NAMALWA (cell line): ENCODE data around the gene SRSF2.
"Not testable (repeated sequence)": the region's sequence is repeated elsewhere in the genome, so short reads cannot be mapped to it uniquely, and the experiment has no call there.

Experiments used
- DNase-seq: peaks from one replicate; pipeline ENCODE4 v3.0.0-alpha.2; 2015; ENCODE audit warnings: low spot score

SRSF2 gene

GRCh38 chr17:76720941-76721340 lies 16.2 kb downstream of the SRSF2 start:
- DNase-seq: no peak

- no peak for DNase-seq
These were observed 16.9 kb downstream of the SRSF2 start for GRCh38 chr17:76720211-76720610.

GRCh38 chr17:76718516-76718915 lies 18.6 kb downstream of the SRSF2 start:
- DNase-seq: no peak

GRCh38 chr17:76716839-76717215 lies 20.3 kb downstream of the SRSF2 start:
- DNase-seq: no peak

- DNase-seq: no peak
These were observed 20.8 kb downstream of the SRSF2 start for GRCh38 chr17:76716146-76716838.

- DNase-seq: no peak
These were observed 21.7 kb downstream of the SRSF2 start for GRCh38 chr17:76715496-76715830.

- peak; percentile 77 for DNase-seq
These were observed 22.2 kb downstream of the SRSF2 start for GRCh38 chr17:76714822-76715495.

- DNase-seq: no peak
These were observed 22.8 kb downstream of the SRSF2 start for GRCh38 chr17:76714336-76714735.

- DNase-seq: no peak
These were observed 23.4 kb downstream of the SRSF2 start for GRCh38 chr17:76713765-76714164.

GRCh38 chr17:76712321-76712720 lies 24.8 kb downstream of the SRSF2 start:
- not testable (repeated sequence) for DNase-seq

- peak; percentile 43 for DNase-seq
These were observed 26.1 kb downstream of the SRSF2 start, which contains the start of gene MXRA7 for GRCh38 chr17:76710863-76711611. MXRA7 (minus strand) TSS chr17:76710965; CDS start chr17:76710946, 19 bp downstream.

- DNase-seq: not testable (repeated sequence)
These were observed 26.9 kb downstream of the SRSF2 start for GRCh38 chr17:76709951-76710862.

- DNase-seq: no peak
These were observed 27.8 kb downstream of the SRSF2 start for GRCh38 chr17:76709077-76709950.

- DNase-seq: peak; percentile 40
These were observed 28.9 kb downstream of the SRSF2 start for GRCh38 chr17:76707985-76708807.

- DNase-seq: no peak
These were observed 30.3 kb downstream of the SRSF2 start for GRCh38 chr17:76706817-76707216.

GRCh38 chr17:76704805-76705204 lies 32.3 kb downstream of the SRSF2 start:
- DNase-seq: no peak

GRCh38 chr17:76702941-76703637 lies 34.0 kb downstream of the SRSF2 start:
- no peak for DNase-seq

- DNase-seq: no peak
These were observed 35.1 kb downstream of the SRSF2 start for GRCh38 chr17:76702076-76702475.

GRCh38 chr17:76701471-76701967 lies 35.6 kb downstream of the SRSF2 start:
- no peak for DNase-seq
